ENCODE data around the gene IPCEF1. TPM values are rescaled to one million over a fixed set of nuclear protein-coding genes. Genes with fewer than 3 reads are reported as not detected.

Gene IPCEF1
- total RNA-seq, 1 experiment from 2014 or later = 0.48 TPM

- H2BK15ac ChIP-seq (ENCODE audit: low read depth, low read length) = no peak overlapping the region
- no peak overlapping the region for H3T11ph ChIP-seq (ENCODE audit: low read length)
- DNase-seq = no peak
- no peaks in the 10 kb centered on the region for H3K79me1 ChIP-seq (ENCODE audit: insufficient read depth, low read depth, low read length, poor library complexity, severe bottlenecking)
- no peak overlapping the region for H3K4me2 ChIP-seq (ENCODE audit: insufficient read depth, insufficient read length, low read length)
- H3K27ac ChIP-seq (ENCODE audit: insufficient read length, low read depth, low read length) = no peak overlapping the region
- H4K8ac ChIP-seq (replicated peaks; ENCODE audit: insufficient read length, low read depth, low read length) = no peak overlapping the region
- no peaks in the 10 kb centered on the region for H3K23me2 ChIP-seq (ENCODE audit: insufficient read length, low read depth, low read length, poor library complexity, severe bottlenecking)
- no peak overlapping the region for H4K5ac ChIP-seq (ENCODE audit: insufficient read length, low read depth, low read length)
- H3K27me3 ChIP-seq (ENCODE audit: insufficient read depth, low read length) = no peaks in the 10 kb centered on the region
- H3K27me3 Mint-ChIP-seq (ENCODE audit: low read depth) = no peaks in the 10 kb centered on the region
- H3K79me2 ChIP-seq (ENCODE audit: insufficient read depth, low read length) = no peaks in the 10 kb centered on the region
- no peaks in the 10 kb centered on the region; the same call in 1 of the 2 replicates for H3K4me1 ChIP-seq (ENCODE audit: insufficient read depth, low read length)
- no peaks in the 10 kb centered on the region for H3K36me3 Mint-ChIP-seq (ENCODE audit: insufficient read depth in 1 of 3, low read depth in 3 of 3)
- no peak overlapping the region for H3K27ac Mint-ChIP-seq
- H3K9ac ChIP-seq (ENCODE audit: extremely low read depth, insufficient read length, low read length) = no peak overlapping the region
- no peak overlapping the region for H2BK120ac ChIP-seq (ENCODE audit: low read depth, low read length, poor library complexity, severe bottlenecking)
- no peak overlapping the region for H2AFZ ChIP-seq (ENCODE audit: low read length)
- H3K9me3 Mint-ChIP-seq = no peaks in the 10 kb centered on the region
- no peak for TF ChIP-seq CTCF (conservative IDR thresholded peaks at IDR 0.05)
- H3K4ac ChIP-seq (ENCODE audit: low read depth, low read length) = no peak overlapping the region
- no peak overlapping the region for H3K4me3 Mint-ChIP-seq
- no peak overlapping the region for H3K23ac ChIP-seq (ENCODE audit: insufficient read length, low read depth, low read length)
- no peak overlapping the region for H2BK12ac ChIP-seq (ENCODE audit: insufficient read length, low read depth, low read length)
- no peak overlapping the region for H3K14ac ChIP-seq (ENCODE audit: insufficient read depth, low read length)
- H3K18ac ChIP-seq (ENCODE audit: insufficient read length, low read depth, low read length) = no peak overlapping the region
- no peak overlapping the region for H3K56ac ChIP-seq (ENCODE audit: insufficient read length, low read depth, low read length)
- H4K20me1 ChIP-seq (ENCODE audit: control insufficient read depth, insufficient read depth, insufficient read length) = no peaks in the 10 kb centered on the region
- no peak overlapping the region for H2AK5ac ChIP-seq (ENCODE audit: insufficient read length, low read length)
- H4K91ac ChIP-seq (ENCODE audit: insufficient read length, low read depth, low read length) = no peak overlapping the region
- H3K9me3 ChIP-seq (ENCODE audit: control insufficient read depth, low read depth, low read length) = no peaks in the 10 kb centered on the region
- H2BK20ac ChIP-seq (ENCODE audit: low read depth, low read length, poor library complexity, severe bottlenecking) = no peak overlapping the region
- H2BK5ac ChIP-seq (ENCODE audit: insufficient read length, low read length) = no peak overlapping the region
- H3K4me1 Mint-ChIP-seq = peaks cover 5 to 7% of the 10 kb centered on the region in 2 experiments
Measured at GRCh38 chr6:154325142-154325541, 31.5 kb downstream of the IPCEF1 start.

Data from H9 (cell line).